H9 (cell line): ENCODE measurements around the gene CETP. TPM values are rescaled to one million over a fixed set of nuclear protein-coding genes. Genes with fewer than 3 reads are reported as not detected.
"Not testable (repeated sequence)": the region's sequence is repeated elsewhere in the genome, so short reads cannot be mapped to it uniquely, and the experiment has no call there.

Source experiments
- DNase-seq: peaks from one replicate; pipeline ENCODE4 v3.0.0-alpha.2; 2017
- H2AFZ ChIP-seq: one replicate; pipeline ENCODE4 v1.6.1; 2013; ENCODE audit warnings: mild to moderate bottlenecking, low read length, control low read depth, moderate library complexity
- H2AK5ac ChIP-seq: 2 replicates; pipeline ENCODE4 v1.6.1; 2013; ENCODE audit warnings: low read length, control low read depth, mixed read lengths; ENCODE audit not compliant: insufficient read length
- H2BK120ac ChIP-seq: one replicate; pipeline ENCODE4 v1.6.1; 2013; ENCODE audit warnings: low read depth, mild to moderate bottlenecking, low read length, control low read depth, inconsistent platforms; ENCODE audit not compliant: poor library complexity, severe bottlenecking
- H2BK12ac ChIP-seq: 2 replicates; pipeline ENCODE4 v1.6.1; 2013; ENCODE audit warnings: low read length, control low read depth, mixed read lengths, low read depth; ENCODE audit not compliant: insufficient read length
- H2BK15ac ChIP-seq: 2 replicates; pipeline ENCODE4 v1.6.1; 2013; ENCODE audit warnings: low read depth, low read length, control low read depth
- H2BK20ac ChIP-seq: one replicate; pipeline ENCODE4 v1.6.1; 2013; ENCODE audit warnings: low read depth, mild to moderate bottlenecking, low read length, control low read depth, inconsistent platforms; ENCODE audit not compliant: poor library complexity, severe bottlenecking
- H2BK5ac ChIP-seq: 2 replicates; pipeline ENCODE4 v1.6.1; 2013; ENCODE audit warnings: low read length, control low read depth, mixed read lengths; ENCODE audit not compliant: insufficient read length
- H3K14ac ChIP-seq: 2 replicates; pipeline ENCODE4 v1.6.1; 2013; ENCODE audit warnings: low read length, control low read depth; ENCODE audit not compliant: insufficient read depth
- H3K18ac ChIP-seq: 2 replicates; pipeline ENCODE4 v1.6.1; 2013; ENCODE audit warnings: low read depth, mild to moderate bottlenecking, mixed read lengths, low read length, control low read depth; ENCODE audit not compliant: insufficient read length
- H3K23ac ChIP-seq: 2 replicates; pipeline ENCODE4 v1.6.1; 2013; ENCODE audit warnings: low read length, control low read depth, mixed read lengths, low read depth; ENCODE audit not compliant: insufficient read length
- H3K23me2 ChIP-seq: 2 replicates; pipeline ENCODE4 v1.6.1; 2013; ENCODE audit warnings: low read depth, mild to moderate bottlenecking, mixed read lengths, low read length, control low read depth; ENCODE audit not compliant: insufficient read length, poor library complexity, severe bottlenecking
- H3K27ac ChIP-seq: 2 replicates; pipeline ENCODE4 v1.5.1; 2013; ENCODE audit warnings: low read length, control low read depth, mixed read lengths, low read depth; ENCODE audit not compliant: insufficient read length
- H3K27me3 ChIP-seq: 2 replicates; pipeline ENCODE4 v1.6.1; 2013; ENCODE audit warnings: low read length, control low read depth, inconsistent platforms; ENCODE audit not compliant: insufficient read depth
- H3K4ac ChIP-seq: 2 replicates; pipeline ENCODE4 v1.6.1; 2013; ENCODE audit warnings: low read depth, mild to moderate bottlenecking, control low read depth, inconsistent platforms, low read length, moderate library complexity
- H3K4me1 ChIP-seq: 2 replicates; pipeline ENCODE4 v1.6.1; 2013; ENCODE audit warnings: low read length, control low read depth, inconsistent platforms; ENCODE audit not compliant: insufficient read depth
- H3K4me2 ChIP-seq: 2 replicates; pipeline ENCODE4 v1.6.1; 2013; ENCODE audit warnings: low read length, control low read depth, mixed read lengths; ENCODE audit not compliant: insufficient read length, insufficient read depth
- H3K56ac ChIP-seq: 2 replicates; pipeline ENCODE4 v1.6.1; 2013; ENCODE audit warnings: low read depth, mild to moderate bottlenecking, mixed read lengths, low read length, control low read depth; ENCODE audit not compliant: insufficient read length
- H3K79me1 ChIP-seq: 2 replicates; pipeline ENCODE4 v1.6.1; 2013; ENCODE audit warnings: low read depth, mild to moderate bottlenecking, moderate library complexity, low read length, control low read depth, inconsistent platforms; ENCODE audit not compliant: insufficient read depth, poor library complexity, severe bottlenecking
- H3K79me2 ChIP-seq: 2 replicates; pipeline ENCODE4 v1.6.1; 2013; ENCODE audit warnings: low read length, control low read depth, inconsistent platforms; ENCODE audit not compliant: insufficient read depth
- H3K9ac ChIP-seq: 2 replicates; pipeline ENCODE4 v1.6.1; 2013; ENCODE audit warnings: low read length, control low read depth, mixed read lengths; ENCODE audit not compliant: insufficient read length; ENCODE audit errors: extremely low read depth
- H3K9me3 ChIP-seq: one replicate; pipeline ENCODE4 v1.6.1; 2013; ENCODE audit warnings: low read depth, low read length, inconsistent platforms; ENCODE audit not compliant: control insufficient read depth
- H3T11ph ChIP-seq: one replicate; pipeline ENCODE4 v1.6.1; 2013; ENCODE audit warnings: mild to moderate bottlenecking, low read length, control low read depth, inconsistent platforms
- H4K20me1 ChIP-seq: one replicate; pipeline ENCODE4 v1.6.1; 2013; ENCODE audit not compliant: control insufficient read depth, insufficient read length, insufficient read depth
- H4K5ac ChIP-seq: 2 replicates; pipeline ENCODE4 v1.6.1; 2013; ENCODE audit warnings: low read depth, mild to moderate bottlenecking, mixed read lengths, low read length, control low read depth; ENCODE audit not compliant: insufficient read length
- H4K8ac ChIP-seq: replicated peaks from 2 replicates; pipeline ENCODE4 v1.6.1; 2013; ENCODE audit warnings: low read length, control low read depth, mixed read lengths, low read depth; ENCODE audit not compliant: insufficient read length
- H4K91ac ChIP-seq: 2 replicates; pipeline ENCODE4 v1.6.1; 2013; ENCODE audit warnings: low read depth, mild to moderate bottlenecking, moderate library complexity, mixed read lengths, low read length, control low read depth; ENCODE audit not compliant: insufficient read length
- H3K27ac Mint-ChIP-seq, 3 experiments: 2 replicates in 2 of 3; 3 replicates in 1 of 3; pipeline ENCODE4 v1.8.0; 2020 to 2021; ENCODE audit warnings: mixed read lengths in 3 of 3, mild to moderate bottlenecking in 1 of 3, moderate library complexity in 1 of 3
- H3K27me3 Mint-ChIP-seq: 2 replicates; pipeline ENCODE4 v1.8.0; 2021; ENCODE audit warnings: low read depth, mild to moderate bottlenecking, moderate library complexity, mixed read lengths
- H3K36me3 Mint-ChIP-seq, 3 experiments: 2 replicates in 2 of 3; 3 replicates in 1 of 3; pipeline ENCODE4 v1.8.0; 2020 to 2021; ENCODE audit warnings: low read depth in 3 of 3, mixed read lengths in 3 of 3; ENCODE audit not compliant: insufficient read depth in 1 of 3
- H3K4me1 Mint-ChIP-seq, 2 experiments: 2 replicates each; pipeline ENCODE4 v1.8.0; 2020; ENCODE audit warnings: mixed read lengths in 2 of 2
- H3K4me3 Mint-ChIP-seq, 2 experiments: 2 replicates in 1 of 2; 3 replicates in 1 of 2; pipeline ENCODE4 v1.8.0; 2020 to 2021; ENCODE audit warnings: mild to moderate bottlenecking in 2 of 2, mixed read lengths in 2 of 2, moderate library complexity in 1 of 2
- H3K9me3 Mint-ChIP-seq, 2 experiments: 2 replicates in 1 of 2; 3 replicates in 1 of 2; pipeline ENCODE4 v1.8.0; 2020; ENCODE audit warnings: mild to moderate bottlenecking in 2 of 2, mixed read lengths in 2 of 2, moderate library complexity in 1 of 2
- WGBS: extraction: QIAGEN DNeasy Blood & Tissue Kit; methylation state at CpG from one replicate; pipeline ENCODE4 v1.1.7; 2013; ENCODE audit warnings: missing lambda C conversion rate, low lambda C conversion rate, mixed read lengths; ENCODE audit not compliant: insufficient read length; ENCODE audit errors: extremely low coverage; 5-methylcytosine and 5-hydroxymethylcytosine counted together
- total RNA-seq: library from RNA; stranded (reverse); gene quantifications from 2 replicates; pipeline ENCODE4 v1.2.1, GENCODE V29; 2021
- TF ChIP-seq, protein P1 (sequence below): fragments of 200-600 bp; sonication (generic); conservative IDR thresholded peaks from 3 replicates; pipeline ENCODE4 v1.8.0; 2021; ENCODE audit warnings: antibody characterized with exemption, mild to moderate bottlenecking

CETP gene
- total RNA-seq, 1 experiment from 2014 or later = not detected

GRCh38 chr16:56990407-56991286, 28.9 kb downstream of the CETP start:
- Histone ChIP-seq H3K23me2 (peaks cover 2% of the 10 kb centered on the region), H3K79me2 (no peaks in the 10 kb centered on the region), H3K79me1 (no peaks in the 10 kb centered on the region), H2AFZ (no peak overlapping the region), H2BK120ac (no peak overlapping the region), H3K9me3 (no peaks in the 10 kb centered on the region), H2BK20ac (no peak overlapping the region), H3T11ph (no peak overlapping the region), H3K56ac (no peak overlapping the region), H3K27ac (no peak overlapping the region), H3K4me2 (no peak overlapping the region), H2BK12ac (no peak overlapping the region), H3K14ac (no peak overlapping the region), H2BK5ac (no peak overlapping the region), H2AK5ac (no peak overlapping the region), H2BK15ac (no peak overlapping the region), H3K23ac (no peak overlapping the region), H3K9ac (no peak overlapping the region), H4K5ac (no peak overlapping the region), H3K27me3 (peaks cover 6% of the 10 kb centered on the region; the same call in 1 of the 2 replicates), H4K8ac (no peak overlapping the region), H3K4ac (no peak overlapping the region), H4K91ac (no peak overlapping the region), H3K18ac (no peak overlapping the region), H4K20me1 (no peaks in the 10 kb centered on the region), H3K4me1 (no peaks in the 10 kb centered on the region)
- H3K27me3 Mint-ChIP-seq = peaks cover 68% of the 10 kb centered on the region
- H3K27ac Mint-ChIP-seq = no peak overlapping the region
- H3K4me1 Mint-ChIP-seq = peaks cover 14 to 25% of the 10 kb centered on the region in 2 experiments
- no peak for DNase-seq
- WGBS = no CpG with 5 or more reads among the region's 16 CpGs
- no peaks in the 10 kb centered on the region for H3K9me3 Mint-ChIP-seq
- TF ChIP-seq, protein P1, sequence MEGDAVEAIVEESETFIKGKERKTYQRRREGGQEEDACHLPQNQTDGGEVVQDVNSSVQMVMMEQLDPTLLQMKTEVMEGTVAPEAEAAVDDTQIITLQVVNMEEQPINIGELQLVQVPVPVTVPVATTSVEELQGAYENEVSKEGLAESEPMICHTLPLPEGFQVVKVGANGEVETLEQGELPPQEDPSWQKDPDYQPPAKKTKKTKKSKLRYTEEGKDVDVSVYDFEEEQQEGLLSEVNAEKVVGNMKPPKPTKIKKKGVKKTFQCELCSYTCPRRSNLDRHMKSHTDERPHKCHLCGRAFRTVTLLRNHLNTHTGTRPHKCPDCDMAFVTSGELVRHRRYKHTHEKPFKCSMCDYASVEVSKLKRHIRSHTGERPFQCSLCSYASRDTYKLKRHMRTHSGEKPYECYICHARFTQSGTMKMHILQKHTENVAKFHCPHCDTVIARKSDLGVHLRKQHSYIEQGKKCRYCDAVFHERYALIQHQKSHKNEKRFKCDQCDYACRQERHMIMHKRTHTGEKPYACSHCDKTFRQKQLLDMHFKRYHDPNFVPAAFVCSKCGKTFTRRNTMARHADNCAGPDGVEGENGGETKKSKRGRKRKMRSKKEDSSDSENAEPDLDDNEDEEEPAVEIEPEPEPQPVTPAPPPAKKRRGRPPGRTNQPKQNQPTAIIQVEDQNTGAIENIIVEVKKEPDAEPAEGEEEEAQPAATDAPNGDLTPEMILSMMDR = no peak
- H3K4me3 Mint-ChIP-seq = peak overlapping the region in 1 of 2 experiments; percentile 88; a peak in 1 of 5 replicates
- H3K36me3 Mint-ChIP-seq = no peaks in the 10 kb centered on the region; a peak in 1 of 7 replicates

DNA sequence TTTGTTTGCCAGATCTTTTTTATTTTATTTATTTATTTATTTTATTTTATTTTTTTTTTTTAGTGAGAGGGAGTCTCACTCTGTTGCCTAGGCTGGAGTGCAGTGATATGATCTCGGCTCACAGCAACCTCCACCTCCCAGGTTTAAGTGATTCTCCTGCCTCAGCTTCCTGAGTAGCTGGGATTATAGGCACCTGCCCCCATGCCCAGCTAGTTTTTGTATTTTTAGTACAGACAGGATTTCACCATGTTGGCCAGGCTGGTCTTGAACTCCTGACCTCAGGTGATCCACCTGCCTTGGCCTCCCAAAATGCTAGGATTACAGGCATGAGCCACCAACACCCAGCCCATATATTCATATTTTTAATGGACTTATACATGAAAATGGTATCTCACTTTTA, 30.7 kb downstream of the CETP start:
- not testable (repeated sequence) for H2BK12ac ChIP-seq, H3K9me3 Mint-ChIP-seq, H4K20me1 ChIP-seq, H4K5ac ChIP-seq, H3K27me3 ChIP-seq, H2BK5ac ChIP-seq, H3K9me3 ChIP-seq, H4K91ac ChIP-seq, H3K4me1 ChIP-seq, H3T11ph ChIP-seq, H3K14ac ChIP-seq, H2AK5ac ChIP-seq, H3K18ac ChIP-seq, H2BK15ac ChIP-seq, H2AFZ ChIP-seq, H3K4ac ChIP-seq, H3K9ac ChIP-seq, H3K4me2 ChIP-seq, DNase-seq, H3K56ac ChIP-seq, H3K27ac Mint-ChIP-seq, H4K8ac ChIP-seq, H3K4me3 Mint-ChIP-seq, H3K36me3 Mint-ChIP-seq, H2BK20ac ChIP-seq, H3K23me2 ChIP-seq, H3K27ac ChIP-seq, H2BK120ac ChIP-seq, H3K79me2 ChIP-seq, H3K79me1 ChIP-seq, H3K23ac ChIP-seq
- H3K27me3 Mint-ChIP-seq = peaks cover 65% of the 10 kb centered on the region
- WGBS = no CpG with 5 or more reads among the region's 1 CpG
- H3K4me1 Mint-ChIP-seq = peaks cover 17 to 25% of the 10 kb centered on the region in 2 experiments
